ENCODE data around the gene UPB1.
A peak's percentile ranks its signal among the peaks of the same experiment; 100 is the strongest.
"Not testable (repeated sequence)": the region's sequence is repeated elsewhere in the genome, so short reads cannot be mapped to it uniquely, and the experiment has no call there.

Gene UPB1

GRCh38 chr22:24506802-24507438 lies 11.8 kb downstream of the UPB1 start:
- no peak for DNase-seq

- DNase-seq, result no peak
Measured at GRCh38 chr22:24507716-24508115, 12.6 kb downstream of the UPB1 start.

DNA sequence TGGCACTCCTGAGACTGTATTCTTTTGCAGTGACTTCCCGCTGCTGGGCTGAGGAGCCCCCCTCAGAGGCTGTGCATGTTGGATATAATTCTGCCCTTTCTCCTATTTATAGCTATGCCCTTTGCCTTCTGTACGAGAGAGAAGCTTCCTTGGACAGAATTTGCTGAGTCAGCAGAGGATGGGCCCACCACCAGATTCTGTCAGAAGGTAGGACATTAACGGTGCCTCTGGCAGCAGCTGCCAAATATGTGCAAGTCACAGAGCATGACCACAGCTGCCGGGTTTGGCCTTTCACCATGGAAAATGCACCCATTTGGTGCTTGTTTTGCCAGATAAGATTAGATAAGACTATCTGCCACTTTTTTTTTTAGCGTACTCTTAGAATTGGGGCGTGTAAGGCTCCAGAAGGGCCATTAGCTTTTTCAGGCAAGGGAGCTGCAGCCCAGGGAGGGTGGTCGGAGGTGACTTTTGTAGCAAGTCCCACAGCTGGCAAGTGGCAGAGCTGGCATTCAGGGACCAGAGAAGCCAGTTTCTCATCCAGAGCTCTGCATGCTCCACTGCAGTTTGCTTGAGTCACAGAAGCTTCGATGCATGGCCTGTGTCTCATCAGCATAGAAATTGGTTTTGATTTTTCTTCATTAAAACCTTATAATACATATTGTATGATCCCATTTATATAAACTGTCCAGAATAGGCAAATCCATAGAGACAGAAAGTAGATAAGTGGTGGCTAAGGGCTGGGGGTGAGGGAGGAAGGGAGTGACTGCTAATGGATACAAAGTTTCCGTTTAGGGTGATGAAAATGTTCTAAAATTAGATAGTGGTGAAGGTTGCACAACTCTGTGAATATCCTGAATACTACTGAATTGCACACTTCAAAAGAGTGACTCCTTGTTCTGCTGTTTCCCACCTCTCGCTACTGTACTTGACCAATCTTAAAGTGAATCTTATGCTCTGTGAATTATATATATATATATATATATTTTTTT lies 15.8 kb downstream of the UPB1 start:
- DNase-seq, result no peak

- DNase-seq, result no peak
Measured at GRCh38 chr22:24512043-24512442, 16.9 kb downstream of the UPB1 start.

GRCh38 chr22:24513378-24514240 lies 18.5 kb downstream of the UPB1 start:
- DNase-seq, result no peak

DNA sequence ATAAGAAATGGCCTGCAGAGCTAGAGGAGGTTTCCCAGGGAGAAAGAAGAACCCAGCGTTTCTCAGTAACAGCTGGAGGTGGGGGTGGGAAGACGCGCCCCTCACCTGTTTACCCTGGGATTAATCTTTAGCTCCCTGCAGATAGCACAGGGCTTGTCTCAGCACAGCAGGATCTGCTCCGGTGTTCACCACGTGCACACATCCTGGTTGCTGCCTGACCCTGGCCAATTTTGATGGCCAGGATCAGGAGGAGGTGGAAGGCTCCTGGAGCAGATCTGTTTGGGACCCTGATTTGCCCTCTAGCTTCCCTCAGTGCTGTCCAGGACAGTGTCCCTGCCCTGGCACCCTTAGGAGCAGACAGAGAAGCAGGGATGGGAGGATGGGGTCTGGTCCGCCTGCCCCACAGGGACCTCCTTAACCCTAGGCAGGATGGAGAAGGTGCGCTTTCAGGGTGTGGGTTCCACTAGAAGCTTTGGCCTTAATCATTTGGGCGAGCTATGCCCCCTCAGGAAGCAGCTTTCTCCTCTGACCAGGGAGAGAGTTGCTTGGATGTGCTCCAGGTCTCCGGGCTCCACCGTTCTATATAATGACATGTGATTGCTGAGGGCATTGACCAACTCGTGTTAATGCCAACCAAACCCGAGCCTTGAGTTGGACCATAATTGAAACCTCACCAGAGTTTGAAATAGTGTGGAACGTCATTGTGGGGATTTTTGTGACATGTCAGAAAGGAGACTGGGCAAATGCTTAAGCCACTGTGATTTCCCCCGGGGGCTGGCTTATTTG lies 19.3 kb downstream of the UPB1 start:
- no peak for DNase-seq

DNA sequence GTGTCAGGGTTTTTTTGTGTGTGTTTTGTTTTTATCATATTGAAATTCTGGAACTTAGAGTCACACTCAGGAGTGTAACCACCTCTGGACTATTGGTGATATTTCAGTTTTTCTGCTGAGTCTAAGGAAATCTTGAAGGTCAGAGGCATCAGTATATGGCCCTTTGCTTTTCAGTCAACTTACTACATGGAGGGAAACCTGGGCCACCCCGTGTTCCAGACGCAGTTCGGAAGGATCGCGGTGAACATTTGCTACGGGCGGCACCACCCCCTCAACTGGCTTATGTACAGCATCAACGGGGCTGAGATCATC lies 19.9 kb downstream of the UPB1 start:
- DNase-seq, result no peak

DNA sequence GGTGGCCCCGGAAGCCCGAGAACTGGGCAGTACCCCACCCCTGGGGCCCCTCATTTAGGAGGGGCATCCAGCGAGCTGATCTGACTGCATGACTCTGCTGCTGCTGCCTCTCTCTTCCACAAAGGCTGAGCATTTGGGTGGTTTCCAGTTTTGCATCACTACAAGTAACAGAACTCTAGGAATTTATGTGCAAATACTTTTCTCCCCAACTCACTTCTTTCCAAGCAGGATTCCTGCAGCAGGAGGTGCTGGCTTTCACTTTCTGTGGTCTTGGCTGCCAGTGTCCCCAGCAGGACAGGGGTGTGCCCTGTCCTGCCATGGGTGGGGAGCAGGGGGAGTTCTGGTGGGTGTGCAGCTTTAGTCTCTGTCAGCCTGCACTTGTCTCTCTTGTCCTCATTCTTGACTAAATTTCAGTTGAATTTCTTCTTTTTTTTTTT lies 21.2 kb downstream of the UPB1 start:
- no peak for DNase-seq

DNA sequence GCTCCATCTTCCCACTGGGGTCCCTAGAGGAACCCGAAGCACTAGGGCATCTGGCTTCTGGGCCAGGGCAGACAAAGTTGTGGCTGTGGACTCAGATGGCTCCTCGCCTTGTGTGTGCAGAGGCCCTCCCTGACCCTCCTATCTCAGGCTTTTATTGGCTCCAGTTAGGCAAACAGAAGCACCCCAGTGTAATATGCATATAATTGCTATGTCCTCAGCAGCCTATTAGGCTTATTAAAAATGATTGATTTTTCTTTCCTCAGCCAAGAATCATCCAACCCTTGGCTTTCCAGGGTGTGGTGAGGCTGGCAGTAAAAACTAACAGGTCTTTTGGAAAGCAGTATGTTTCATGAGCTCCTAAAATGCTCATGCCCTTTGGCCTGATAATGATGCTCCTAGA lies 22.3 kb downstream of the UPB1 start:
- DNase-seq, result no peak

GRCh38 chr22:24518228-24518627 lies 23.1 kb downstream of the UPB1 start:
- DNase-seq, result no peak

GRCh38 chr22:24518771-24519485 lies 23.8 kb downstream of the UPB1 start:
- no peak for DNase-seq

DNA sequence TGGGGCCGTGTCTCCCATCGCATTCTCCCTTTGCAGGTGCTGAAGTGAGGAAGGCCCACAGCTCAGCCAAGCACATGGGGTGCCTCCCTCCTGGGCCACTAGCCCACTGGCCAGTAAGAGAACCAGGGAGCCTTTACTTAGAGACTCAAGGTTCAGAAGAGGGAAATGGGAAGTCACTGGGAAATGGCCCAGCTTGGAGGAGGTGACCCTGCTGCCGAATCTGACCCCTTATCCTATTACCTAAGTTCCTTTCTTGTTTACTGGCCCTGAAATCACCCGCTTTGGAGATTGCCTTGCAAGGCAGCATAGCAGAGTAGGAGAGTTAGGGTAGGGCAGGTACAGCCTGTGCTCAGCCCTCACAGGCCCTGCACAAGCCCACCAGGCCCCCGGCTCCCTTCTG lies 24.4 kb downstream of the UPB1 start:
- no peak for DNase-seq

GRCh38 chr22:24521791-24522245 lies 26.7 kb downstream of the UPB1 start:
- DNase-seq, result no peak

GRCh38 chr22:24523873-24524272 lies 28.7 kb downstream of the UPB1 start:
- no peak for DNase-seq

DNA sequence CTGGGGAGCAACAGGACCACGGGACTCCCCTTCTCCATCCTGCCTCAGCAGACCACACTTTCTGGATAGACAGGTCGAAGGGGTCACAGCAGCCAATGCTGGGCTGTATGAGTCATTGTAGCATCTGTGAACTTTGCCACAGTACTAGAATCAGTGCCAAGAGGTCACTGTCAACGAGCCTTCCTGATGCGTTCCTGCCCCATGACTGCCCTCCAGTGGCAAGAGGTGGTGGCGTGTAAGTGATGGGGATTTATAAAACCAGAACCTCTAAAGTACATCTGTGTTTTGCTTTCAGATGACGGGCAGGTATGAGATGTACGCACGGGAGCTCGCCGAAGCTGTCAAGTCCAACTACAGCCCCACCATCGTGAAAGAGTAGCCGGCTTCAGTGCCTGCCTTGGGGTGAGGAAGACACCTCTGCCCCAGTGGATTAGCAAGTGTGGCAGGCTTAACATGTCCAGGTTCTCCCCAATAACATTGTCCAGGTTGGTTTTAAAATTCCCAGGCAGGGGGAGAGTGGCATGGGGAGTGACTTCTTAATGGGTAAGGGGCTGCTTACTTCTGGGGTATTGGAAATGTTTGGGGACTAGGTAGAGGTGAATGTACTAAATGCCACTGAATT lies 30.4 kb downstream of the UPB1 start:
- DNase-seq, result peak; percentile 46 to 67 (median 58)

GRCh38 chr22:24526191-24526590 lies 31.1 kb downstream of the UPB1 start:
- DNase-seq, result no peak

DNA sequence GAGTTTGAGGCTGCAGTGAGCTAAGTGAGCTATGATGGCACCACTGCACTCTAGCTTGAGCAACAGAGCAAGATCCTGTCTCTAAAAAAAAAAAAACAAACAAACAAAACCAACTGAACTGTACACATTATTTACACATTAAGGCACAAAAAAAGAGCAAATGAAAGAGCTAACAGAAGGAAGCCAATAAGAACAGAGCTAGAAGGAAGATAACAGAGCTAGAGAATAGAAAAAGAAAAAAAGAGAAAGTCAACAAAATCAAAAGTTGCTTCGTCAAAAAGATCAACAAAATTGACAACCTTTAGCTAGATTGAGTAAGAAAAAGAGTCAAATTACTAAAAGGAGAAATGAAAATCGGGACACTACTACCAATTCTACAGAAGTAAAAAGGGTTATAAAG lies 34.8 kb downstream of the UPB1 start:
- DNase-seq, result no peak

DNA sequence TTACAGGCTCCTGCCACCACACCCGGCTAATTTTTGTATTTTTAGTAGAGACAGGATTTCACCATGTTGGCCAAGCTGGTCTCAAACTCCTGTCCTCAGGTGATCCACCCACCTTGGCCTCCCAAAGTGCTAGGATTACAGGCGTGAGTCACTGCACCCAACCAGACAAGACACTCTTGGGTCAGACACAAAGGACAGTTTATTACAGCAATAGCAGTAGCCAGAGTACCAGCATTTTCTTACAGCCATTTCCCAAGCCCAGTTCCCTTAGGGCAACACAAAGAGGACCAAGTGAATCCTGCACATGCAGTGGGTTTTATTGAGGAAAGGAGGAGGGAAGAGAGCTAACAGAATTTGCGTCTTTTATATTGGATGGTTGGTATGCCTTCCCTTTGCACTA lies 35.8 kb downstream of the UPB1 start:
- DNase-seq, result not testable (repeated sequence)

DNA sequence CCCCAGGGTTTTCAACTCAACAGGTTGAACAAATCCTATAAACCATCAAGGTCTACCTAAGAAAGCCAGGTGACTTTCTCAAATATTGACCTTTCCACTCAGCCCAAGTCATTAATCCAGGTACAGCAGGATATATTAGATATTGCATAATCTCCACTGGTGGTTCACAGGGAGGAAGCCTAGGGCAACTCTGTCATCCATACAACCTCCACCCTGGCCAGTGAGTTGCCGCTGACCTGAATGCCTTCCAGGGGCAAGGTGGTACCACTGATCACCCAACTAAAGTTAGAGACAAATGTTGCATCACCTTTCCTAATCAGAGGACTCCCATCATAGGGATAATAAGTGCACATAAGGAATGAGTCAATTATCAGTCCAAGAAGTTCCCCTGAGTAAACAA lies 36.9 kb downstream of the UPB1 start:
- no peak for DNase-seq

DNA sequence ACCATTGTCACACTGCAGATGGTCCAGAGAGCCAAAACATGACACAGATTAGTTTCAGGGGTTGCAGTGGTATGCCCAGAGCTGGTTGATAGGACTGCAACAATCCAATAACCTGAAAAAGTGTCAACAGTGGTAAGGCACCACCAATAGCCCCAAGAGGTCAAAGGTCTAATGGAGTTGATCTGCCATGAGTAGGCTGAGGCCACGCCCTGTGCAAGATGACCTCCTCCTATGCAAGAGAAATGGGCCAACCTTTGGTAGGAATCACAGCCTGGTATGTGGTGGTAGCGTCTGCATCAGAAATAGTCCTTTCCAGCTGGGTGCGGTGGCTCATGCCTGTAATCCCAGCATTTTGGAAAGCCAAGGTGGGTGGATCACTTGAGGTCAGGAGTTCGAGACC lies 40.2 kb downstream of the UPB1 start:
- no peak for DNase-seq

GRCh38 chr22:24536089-24536488 lies 41.0 kb downstream of the UPB1 start:
- no peak for DNase-seq

Data from activated CD4-positive, CD25-positive, alpha-beta regulatory T cell (primary cell).